MM.1S (cell line): ENCODE data around the gene CNTNAP2.

Source experiments
- EZH2 ChIP-seq: fragments of 300-600 bp; sonication (generic); optimal IDR thresholded peaks from 2 replicates; pipeline ENCODE3; 2017; ENCODE audit warnings: low read depth, mild to moderate bottlenecking, antibody characterized with exemption, low read length, mixed read lengths
- TF ChIP-seq, protein P1 (sequence below): fragments of 300-600 bp; sonication (generic); IDR thresholded peaks from 2 replicates; pipeline ENCODE4 v1.5.1; 2016; ENCODE audit warnings: antibody characterized with exemption, low read length, mixed read lengths

- TF ChIP-seq, protein P1, sequence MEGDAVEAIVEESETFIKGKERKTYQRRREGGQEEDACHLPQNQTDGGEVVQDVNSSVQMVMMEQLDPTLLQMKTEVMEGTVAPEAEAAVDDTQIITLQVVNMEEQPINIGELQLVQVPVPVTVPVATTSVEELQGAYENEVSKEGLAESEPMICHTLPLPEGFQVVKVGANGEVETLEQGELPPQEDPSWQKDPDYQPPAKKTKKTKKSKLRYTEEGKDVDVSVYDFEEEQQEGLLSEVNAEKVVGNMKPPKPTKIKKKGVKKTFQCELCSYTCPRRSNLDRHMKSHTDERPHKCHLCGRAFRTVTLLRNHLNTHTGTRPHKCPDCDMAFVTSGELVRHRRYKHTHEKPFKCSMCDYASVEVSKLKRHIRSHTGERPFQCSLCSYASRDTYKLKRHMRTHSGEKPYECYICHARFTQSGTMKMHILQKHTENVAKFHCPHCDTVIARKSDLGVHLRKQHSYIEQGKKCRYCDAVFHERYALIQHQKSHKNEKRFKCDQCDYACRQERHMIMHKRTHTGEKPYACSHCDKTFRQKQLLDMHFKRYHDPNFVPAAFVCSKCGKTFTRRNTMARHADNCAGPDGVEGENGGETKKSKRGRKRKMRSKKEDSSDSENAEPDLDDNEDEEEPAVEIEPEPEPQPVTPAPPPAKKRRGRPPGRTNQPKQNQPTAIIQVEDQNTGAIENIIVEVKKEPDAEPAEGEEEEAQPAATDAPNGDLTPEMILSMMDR = no peak
- no peak for TF ChIP-seq EZH2
Measured at GRCh38 chr7:148390381-148390780, 2273.8 kb downstream of the CNTNAP2 start.
